HepG2 (cell line): ENCODE results near the gene MME.

Experiments used
- CREB3 ChIP-seq: sonication (generic); formaldehyde crosslinking; IDR thresholded peaks from 2 replicates; pipeline ENCODE4 v1.5.0; 2020; ENCODE audit warnings: missing genetic modification reagents
- FOXK2 ChIP-seq: fragments of 450-650 bp; IDR thresholded peaks from 2 replicates; pipeline ENCODE4 v1.6.1; 2016
- POLR2A ChIP-seq, 2 experiments: IDR thresholded peaks; 2 replicates each; pipeline ENCODE4 v1.6.1; 2011; ENCODE audit warnings: low read depth in 2 of 2, low read length in 2 of 2, mild to moderate bottlenecking in 1 of 2, moderate library complexity in 1 of 2; ENCODE audit not compliant: insufficient read depth in 1 of 2
- SALL1 ChIP-seq: sonication (generic); formaldehyde crosslinking; IDR thresholded peaks from 2 replicates; pipeline ENCODE4 v1.8.0; 2022; ENCODE audit warnings: mild to moderate bottlenecking, missing genetic modification reagents
- SP1 ChIP-seq, 2 experiments: fragments of 450-650 bp in 1 of 2; sonication (generic) in 1 of 2; formaldehyde crosslinking in 1 of 2; IDR thresholded peaks; 2 replicates each; pipeline versions ENCODE4 v1.4.0 to v1.6.1; 2016 to 2020; ENCODE audit warnings: missing genetic modification reagents in 1 of 2
- SSRP1 ChIP-seq: IDR thresholded peaks from 2 replicates; pipeline ENCODE4 v1.6.1; 2016; ENCODE audit warnings: control low read depth
- SUZ12 ChIP-seq: fragments of 150-350 bp; IDR thresholded peaks from 2 replicates; pipeline ENCODE4 v1.6.1; 2014; ENCODE audit warnings: low read depth, low read length
- TRIM24 ChIP-seq: sonication (generic); formaldehyde crosslinking; IDR thresholded peaks from 2 replicates; pipeline ENCODE4 v1.8.0; 2022; ENCODE audit warnings: mild to moderate bottlenecking, missing genetic modification reagents
- ZSCAN22 ChIP-seq: sonication (generic); formaldehyde crosslinking; IDR thresholded peaks from 2 replicates; pipeline ENCODE4 v1.4.0; 2020; ENCODE audit warnings: mild to moderate bottlenecking, missing genetic modification reagents
- TF ChIP-seq, protein P1 (sequence below): sonication (generic); formaldehyde crosslinking; IDR thresholded peaks from 2 replicates; pipeline ENCODE4 v1.4.0; 2020; ENCODE audit warnings: missing genetic modification reagents, borderline replicate concordance
- TF ChIP-seq, protein P2 (sequence below): sonication (generic); formaldehyde crosslinking; IDR thresholded peaks from 2 replicates; pipeline ENCODE4 v1.5.0; 2020; ENCODE audit warnings: mild to moderate bottlenecking, missing genetic modification reagents, borderline replicate concordance
- TF ChIP-seq, protein P3 (sequence below): sonication (generic); formaldehyde crosslinking; IDR thresholded peaks from 2 replicates; pipeline ENCODE4 v1.8.1; 2022; ENCODE audit warnings: low read depth, mild to moderate bottlenecking, missing genetic modification reagents
- TF ChIP-seq, protein P4 (sequence below): sonication (generic); formaldehyde crosslinking; IDR thresholded peaks from 2 replicates; pipeline ENCODE4 v1.4.0; 2020; ENCODE audit warnings: missing genetic modification reagents
- TF ChIP-seq, protein P5 (sequence below): fragments of 450-650 bp; IDR thresholded peaks from 2 replicates; pipeline ENCODE4 v1.6.1; 2016

GRCh38 chr3:155084567-155084966 is 4.4 kb downstream of the MME start:
- no peak for TF ChIP-seq SUZ12
- no peak for TF ChIP-seq FOXK2
- TF ChIP-seq, protein P1, sequence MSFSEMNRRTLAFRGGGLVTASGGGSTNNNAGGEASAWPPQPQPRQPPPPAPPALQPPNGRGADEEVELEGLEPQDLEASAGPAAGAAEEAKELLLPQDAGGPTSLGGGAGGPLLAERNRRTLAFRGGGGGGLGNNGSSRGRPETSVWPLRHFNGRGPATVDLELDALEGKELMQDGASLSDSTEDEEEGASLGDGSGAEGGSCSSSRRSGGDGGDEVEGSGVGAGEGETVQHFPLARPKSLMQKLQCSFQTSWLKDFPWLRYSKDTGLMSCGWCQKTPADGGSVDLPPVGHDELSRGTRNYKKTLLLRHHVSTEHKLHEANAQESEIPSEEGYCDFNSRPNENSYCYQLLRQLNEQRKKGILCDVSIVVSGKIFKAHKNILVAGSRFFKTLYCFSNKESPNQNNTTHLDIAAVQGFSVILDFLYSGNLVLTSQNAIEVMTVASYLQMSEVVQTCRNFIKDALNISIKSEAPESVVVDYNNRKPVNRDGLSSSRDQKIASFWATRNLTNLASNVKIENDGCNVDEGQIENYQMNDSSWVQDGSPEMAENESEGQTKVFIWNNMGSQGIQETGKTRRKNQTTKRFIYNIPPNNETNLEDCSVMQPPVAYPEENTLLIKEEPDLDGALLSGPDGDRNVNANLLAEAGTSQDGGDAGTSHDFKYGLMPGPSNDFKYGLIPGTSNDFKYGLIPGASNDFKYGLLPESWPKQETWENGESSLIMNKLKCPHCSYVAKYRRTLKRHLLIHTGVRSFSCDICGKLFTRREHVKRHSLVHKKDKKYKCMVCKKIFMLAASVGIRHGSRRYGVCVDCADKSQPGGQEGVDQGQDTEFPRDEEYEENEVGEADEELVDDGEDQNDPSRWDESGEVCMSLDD (CRISPR knock-in tag), result no peak
- no peak for TF ChIP-seq SALL1 (CRISPR knock-in tag)
- no peak for TF ChIP-seq CREB3 (CRISPR knock-in tag)
- no peak for TF ChIP-seq POLR2A (IDR thresholded peaks at IDR 0.05; ENCODE audit: insufficient read depth in 1 of 2, low read depth in 2 of 2, low read length in 2 of 2)
- TF ChIP-seq, protein P2, sequence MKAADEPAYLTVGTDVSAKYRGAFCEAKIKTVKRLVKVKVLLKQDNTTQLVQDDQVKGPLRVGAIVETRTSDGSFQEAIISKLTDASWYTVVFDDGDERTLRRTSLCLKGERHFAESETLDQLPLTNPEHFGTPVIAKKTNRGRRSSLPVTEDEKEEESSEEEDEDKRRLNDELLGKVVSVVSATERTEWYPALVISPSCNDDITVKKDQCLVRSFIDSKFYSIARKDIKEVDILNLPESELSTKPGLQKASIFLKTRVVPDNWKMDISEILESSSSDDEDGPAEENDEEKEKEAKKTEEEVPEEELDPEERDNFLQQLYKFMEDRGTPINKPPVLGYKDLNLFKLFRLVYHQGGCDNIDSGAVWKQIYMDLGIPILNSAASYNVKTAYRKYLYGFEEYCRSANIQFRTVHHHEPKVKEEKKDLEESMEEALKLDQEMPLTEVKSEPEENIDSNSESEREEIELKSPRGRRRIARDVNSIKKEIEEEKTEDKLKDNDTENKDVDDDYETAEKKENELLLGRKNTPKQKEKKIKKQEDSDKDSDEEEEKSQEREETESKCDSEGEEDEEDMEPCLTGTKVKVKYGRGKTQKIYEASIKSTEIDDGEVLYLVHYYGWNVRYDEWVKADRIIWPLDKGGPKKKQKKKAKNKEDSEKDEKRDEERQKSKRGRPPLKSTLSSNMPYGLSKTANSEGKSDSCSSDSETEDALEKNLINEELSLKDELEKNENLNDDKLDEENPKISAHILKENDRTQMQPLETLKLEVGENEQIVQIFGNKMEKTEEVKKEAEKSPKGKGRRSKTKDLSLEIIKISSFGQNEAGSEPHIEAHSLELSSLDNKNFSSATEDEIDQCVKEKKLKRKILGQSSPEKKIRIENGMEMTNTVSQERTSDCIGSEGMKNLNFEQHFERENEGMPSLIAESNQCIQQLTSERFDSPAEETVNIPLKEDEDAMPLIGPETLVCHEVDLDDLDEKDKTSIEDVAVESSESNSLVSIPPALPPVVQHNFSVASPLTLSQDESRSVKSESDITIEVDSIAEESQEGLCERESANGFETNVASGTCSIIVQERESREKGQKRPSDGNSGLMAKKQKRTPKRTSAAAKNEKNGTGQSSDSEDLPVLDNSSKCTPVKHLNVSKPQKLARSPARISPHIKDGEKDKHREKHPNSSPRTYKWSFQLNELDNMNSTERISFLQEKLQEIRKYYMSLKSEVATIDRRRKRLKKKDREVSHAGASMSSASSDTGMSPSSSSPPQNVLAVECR (CRISPR knock-in tag), result no peak
- no peak for TF ChIP-seq SP1 (IDR thresholded peaks at IDR 0.05)
- no peak for TF ChIP-seq SP1 (CRISPR knock-in tag; IDR thresholded peaks at IDR 0.05)
- TF ChIP-seq, protein P3, sequence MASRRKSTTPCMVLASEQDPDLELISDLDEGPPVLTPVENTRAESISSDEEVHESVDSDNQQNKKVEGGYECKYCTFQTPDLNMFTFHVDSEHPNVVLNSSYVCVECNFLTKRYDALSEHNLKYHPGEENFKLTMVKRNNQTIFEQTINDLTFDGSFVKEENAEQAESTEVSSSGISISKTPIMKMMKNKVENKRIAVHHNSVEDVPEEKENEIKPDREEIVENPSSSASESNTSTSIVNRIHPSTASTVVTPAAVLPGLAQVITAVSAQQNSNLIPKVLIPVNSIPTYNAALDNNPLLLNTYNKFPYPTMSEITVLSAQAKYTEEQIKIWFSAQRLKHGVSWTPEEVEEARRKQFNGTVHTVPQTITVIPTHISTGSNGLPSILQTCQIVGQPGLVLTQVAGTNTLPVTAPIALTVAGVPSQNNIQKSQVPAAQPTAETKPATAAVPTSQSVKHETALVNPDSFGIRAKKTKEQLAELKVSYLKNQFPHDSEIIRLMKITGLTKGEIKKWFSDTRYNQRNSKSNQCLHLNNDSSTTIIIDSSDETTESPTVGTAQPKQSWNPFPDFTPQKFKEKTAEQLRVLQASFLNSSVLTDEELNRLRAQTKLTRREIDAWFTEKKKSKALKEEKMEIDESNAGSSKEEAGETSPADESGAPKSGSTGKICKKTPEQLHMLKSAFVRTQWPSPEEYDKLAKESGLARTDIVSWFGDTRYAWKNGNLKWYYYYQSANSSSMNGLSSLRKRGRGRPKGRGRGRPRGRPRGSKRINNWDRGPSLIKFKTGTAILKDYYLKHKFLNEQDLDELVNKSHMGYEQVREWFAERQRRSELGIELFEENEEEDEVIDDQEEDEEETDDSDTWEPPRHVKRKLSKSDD, result no peak
- TF ChIP-seq ZSCAN22 (CRISPR knock-in tag), result no peak
- TF ChIP-seq SSRP1 (CRISPR knock-in tag), result no peak
- no peak for TF ChIP-seq TRIM24
- TF ChIP-seq, protein P4, sequence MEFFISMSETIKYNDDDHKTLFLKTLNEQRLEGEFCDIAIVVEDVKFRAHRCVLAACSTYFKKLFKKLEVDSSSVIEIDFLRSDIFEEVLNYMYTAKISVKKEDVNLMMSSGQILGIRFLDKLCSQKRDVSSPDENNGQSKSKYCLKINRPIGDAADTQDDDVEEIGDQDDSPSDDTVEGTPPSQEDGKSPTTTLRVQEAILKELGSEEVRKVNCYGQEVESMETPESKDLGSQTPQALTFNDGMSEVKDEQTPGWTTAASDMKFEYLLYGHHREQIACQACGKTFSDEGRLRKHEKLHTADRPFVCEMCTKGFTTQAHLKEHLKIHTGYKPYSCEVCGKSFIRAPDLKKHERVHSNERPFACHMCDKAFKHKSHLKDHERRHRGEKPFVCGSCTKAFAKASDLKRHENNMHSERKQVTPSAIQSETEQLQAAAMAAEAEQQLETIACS (CRISPR knock-in tag), result no peak
- TF ChIP-seq, protein P5, sequence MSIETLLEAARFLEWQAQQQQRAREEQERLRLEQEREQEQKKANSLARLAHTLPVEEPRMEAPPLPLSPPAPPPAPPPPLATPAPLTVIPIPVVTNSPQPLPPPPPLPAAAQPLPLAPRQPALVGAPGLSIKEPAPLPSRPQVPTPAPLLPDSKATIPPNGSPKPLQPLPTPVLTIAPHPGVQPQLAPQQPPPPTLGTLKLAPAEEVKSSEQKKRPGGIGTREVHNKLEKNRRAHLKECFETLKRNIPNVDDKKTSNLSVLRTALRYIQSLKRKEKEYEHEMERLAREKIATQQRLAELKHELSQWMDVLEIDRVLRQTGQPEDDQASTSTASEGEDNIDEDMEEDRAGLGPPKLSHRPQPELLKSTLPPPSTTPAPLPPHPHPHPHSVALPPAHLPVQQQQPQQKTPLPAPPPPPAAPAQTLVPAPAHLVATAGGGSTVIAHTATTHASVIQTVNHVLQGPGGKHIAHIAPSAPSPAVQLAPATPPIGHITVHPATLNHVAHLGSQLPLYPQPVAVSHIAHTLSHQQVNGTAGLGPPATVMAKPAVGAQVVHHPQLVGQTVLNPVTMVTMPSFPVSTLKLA, result no peak
